Sigmoid colon (tissue), 7 donors: ENCODE data around the gene STK24. TPM values are rescaled to one million over a fixed set of nuclear protein-coding genes. Genes with fewer than 3 reads are reported as not detected.

ENCODE experiments used
- DNase-seq: peaks from one replicate; pipeline ENCODE4 v3.0.0-alpha.2; 2019
- H3K27ac ChIP-seq, 4 donors: fragments of 200-600 bp; sonication (generic); one replicate each; pipeline ENCODE4 v1.5.1; 2016 to 2019; ENCODE audit warnings: mild to moderate bottlenecking in 1 of 4
- H3K27me3 ChIP-seq, 3 donors: fragments of 200-600 bp; sonication (generic); one replicate each; pipeline ENCODE4 v1.5.1; 2019; ENCODE audit warnings: mild to moderate bottlenecking in 1 of 3
- H3K36me3 ChIP-seq, 4 donors: fragments of 200-600 bp; sonication (generic); one replicate each; pipeline ENCODE4 v1.5.1; 2016 to 2019
- H3K4me1 ChIP-seq, 4 donors: fragments of 200-600 bp; sonication (generic); one replicate each; pipeline ENCODE4 v1.5.1; 2017 to 2019
- H3K4me3 ChIP-seq, 4 donors: fragments of 200-600 bp; sonication (generic); one replicate each; pipeline ENCODE4 v1.5.1; 2017 to 2019; ENCODE audit warnings: mild to moderate bottlenecking in 2 of 4, moderate library complexity in 1 of 4
- H3K9me3 ChIP-seq, 4 donors: fragments of 200-600 bp in 3 of 4; sonication (generic) in 3 of 4; one replicate each; pipeline versions ENCODE4 v1.5.1 to v1.6.1; 2013 to 2019
- CTCF ChIP-seq, 4 experiments: fragments of 450-650 bp in 3 of 4; fragments of 200-600 bp in 1 of 4; IDR thresholded peaks; one replicate each; pipeline ENCODE4 v1.5.1; 2016 to 2019; ENCODE audit warnings: antibody characterized with exemption in 4 of 4, mild to moderate bottlenecking in 3 of 4, moderate library complexity in 2 of 4
- EP300 ChIP-seq, 4 donors: sonication (generic); formaldehyde crosslinking; IDR thresholded peaks; one replicate each; pipeline ENCODE4 v1.6.1; 2017; ENCODE audit warnings: antibody characterized with exemption in 4 of 4
- POLR2A ChIP-seq, 2 donors: fragments of 450-650 bp; IDR thresholded peaks; one replicate each; pipeline ENCODE4 v1.6.1; 2016; ENCODE audit warnings: antibody characterized with exemption in 2 of 2, mild to moderate bottlenecking in 2 of 2, moderate library complexity in 2 of 2
- POLR2AphosphoS5 ChIP-seq, 4 donors: sonication (generic); formaldehyde crosslinking; IDR thresholded peaks; one replicate each; pipeline ENCODE4 v1.6.1; 2017; ENCODE audit warnings: antibody characterized with exemption in 4 of 4
- WGBS, 2 donors: extraction: QIAGEN DNeasy Blood & Tissue Kit; methylation state at CpG; one replicate each; pipeline ENCODE4 v1.1.7; 2013; 5-methylcytosine and 5-hydroxymethylcytosine counted together
- intact Hi-C: fragments of 100-400 bp; cut with DNase I; formaldehyde crosslinking; loops from one replicate; pipeline ENCODE4 v1.15.1; 2023
- polyA plus RNA-seq, 3 donors: library from polyadenylated mRNA; stranded (reverse); fragments of 200-250 nt; gene quantifications; one replicate each; pipeline ENCODE4 v1.2.3, GENCODE V29; 2013
- total RNA-seq, 4 donors: library from RNA; depleted of rRNA; stranded (reverse); fragments of >200 nt; gene quantifications; one replicate each; pipeline ENCODE4 v1.1.0, GENCODE V29; 2016
- donor health status: healthy with polysubstance abuse.
- donor health status: Bipolar disorder and iron deficiency.
- donor health status: healthy.

The STK24 gene
- total and polyA plus RNA-seq, 7 donors = 59.7 to 200 (median 78.9) TPM

GRCh38 chr13:98541701-98542203 lies 35.2 kb downstream of the STK24 start:
- Histone ChIP-seq H3K4me1 (peaks cover 0 to 91% (median 76%) of the 10 kb centered on the region in 4 donors), H3K27me3 (no peaks in the 10 kb centered on the region), H3K4me3 (no peak overlapping the region), H3K9me3 (no peaks in the 10 kb centered on the region), H3K36me3 (no peaks in the 10 kb centered on the region), H3K27ac (peak overlapping the region in 3 of 4 donors; percentile 50 to 68 (median 54))
- no peak for TF ChIP-seq POLR2A (IDR thresholded peaks at IDR 0.05)
- no peak for TF ChIP-seq EP300 (IDR thresholded peaks at IDR 0.05)
- TF ChIP-seq CTCF (IDR thresholded peaks at IDR 0.05) = no peak
- TF ChIP-seq POLR2AphosphoS5 (IDR thresholded peaks at IDR 0.05) = no peak
- DNase-seq = no peak
- intact Hi-C loops = no loop called here
- WGBS, 2 donors = 24 to 55% methylated on average over 10 of the region's 10 CpGs

DNA sequence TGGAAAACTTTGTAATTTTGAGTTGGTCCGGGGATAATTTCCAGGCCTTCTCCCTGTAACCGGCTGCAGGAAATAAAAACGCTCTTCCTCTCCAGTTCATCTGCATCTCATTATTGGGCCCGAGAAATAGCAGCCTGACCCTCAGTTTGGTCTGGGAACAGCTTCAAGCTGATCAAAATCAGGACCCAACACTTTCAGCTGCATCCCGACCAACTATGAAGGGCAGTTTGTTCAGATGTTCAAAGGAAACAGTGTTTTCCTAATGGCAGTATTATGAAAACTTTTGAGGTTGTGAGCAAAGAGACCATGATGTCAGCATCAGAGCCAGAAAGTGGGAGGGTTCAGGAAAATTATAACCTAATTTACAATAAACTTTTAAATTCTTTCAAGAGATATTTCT lies 35.7 kb downstream of the STK24 start:
- WGBS, 2 donors = 80 to 84% methylated on average over 5 of the region's 5 CpGs
- Histone ChIP-seq H3K4me3 (no peak overlapping the region), H3K27ac (peak overlapping the region in 3 of 4 donors; percentile 54 to 68 (median 54)), H3K27me3 (no peaks in the 10 kb centered on the region), H3K9me3 (no peaks in the 10 kb centered on the region), H3K4me1 (peaks cover 0 to 94% (median 78%) of the 10 kb centered on the region in 4 donors), H3K36me3 (no peaks in the 10 kb centered on the region)
- peak; percentile 30 for DNase-seq
- no peak for TF ChIP-seq POLR2AphosphoS5 (IDR thresholded peaks at IDR 0.05)
- no peak for TF ChIP-seq EP300 (IDR thresholded peaks at IDR 0.05)
- TF ChIP-seq POLR2A (IDR thresholded peaks at IDR 0.05) = no peak
- intact Hi-C loops = no loop called here

GRCh38 chr13:98540476-98540875 lies 36.4 kb downstream of the STK24 start:
- Histone ChIP-seq H3K27me3 (no peaks in the 10 kb centered on the region), H3K4me3 (no peak overlapping the region), H3K36me3 (no peaks in the 10 kb centered on the region), H3K4me1 (peaks cover 0 to 94% (median 83%) of the 10 kb centered on the region in 4 donors), H3K9me3 (no peaks in the 10 kb centered on the region), H3K27ac (peak overlapping the region in 3 of 4 donors; percentile 54 to 68 (median 54))
- 69 to 74% methylated on average over 1 of the region's 1 CpG for WGBS, 2 donors
- intact Hi-C loops = no loop called here
- TF ChIP-seq POLR2A (IDR thresholded peaks at IDR 0.05) (no peak), POLR2AphosphoS5 (IDR thresholded peaks at IDR 0.05) (no peak), EP300 (IDR thresholded peaks at IDR 0.05) (no peak), CTCF (IDR thresholded peaks at IDR 0.05) (no peak)
- peak; percentile 65 for DNase-seq

- TF ChIP-seq POLR2AphosphoS5 (IDR thresholded peaks at IDR 0.05) (peak in 2 of 4 donors; percentile 10 to 24), EP300 (IDR thresholded peaks at IDR 0.05) (no peak), CTCF (IDR thresholded peaks at IDR 0.05) (no peak), POLR2A (IDR thresholded peaks at IDR 0.05) (no peak)
- 79% methylated on average over 7 of the region's 7 CpGs for WGBS, 2 donors
- no peak overlapping the region for H3K4me3 ChIP-seq
- DNase-seq = peak; percentile 69
- H3K36me3 ChIP-seq = no peaks in the 10 kb centered on the region
- peak overlapping the region in 3 of 4 donors; percentile 23 to 68 (median 54) for H3K27ac ChIP-seq
- intact Hi-C loops = no loop called here
- H3K4me1 ChIP-seq = peaks cover 0 to 93% (median 77%) of the 10 kb centered on the region in 4 donors
- no peaks in the 10 kb centered on the region for H3K9me3 ChIP-seq
- no peaks in the 10 kb centered on the region for H3K27me3 ChIP-seq
Observed at GRCh38 chr13:98539666-98540065, 37.2 kb downstream of the STK24 start.

DNA sequence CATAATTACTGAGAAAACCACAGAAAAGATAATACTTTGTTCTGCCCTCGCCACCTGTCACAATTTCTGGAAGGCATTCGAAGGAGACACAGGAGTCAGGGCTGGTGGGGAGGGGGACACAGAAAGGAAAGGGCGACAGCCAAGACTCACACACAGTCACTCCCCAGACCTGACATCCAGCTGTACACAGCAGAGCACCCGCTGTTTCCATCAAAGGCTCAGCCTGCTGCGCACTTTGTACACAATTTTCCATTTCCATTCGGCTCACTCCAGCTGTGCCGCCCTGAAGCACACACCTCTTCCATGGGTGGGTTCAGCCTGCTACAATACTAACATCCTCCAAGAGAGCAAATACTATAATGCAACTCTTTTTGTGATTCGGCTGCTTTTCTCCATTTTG lies 38.0 kb downstream of the STK24 start:
- WGBS, 2 donors = 90% methylated on average over 8 of the region's 8 CpGs
- Histone ChIP-seq H3K27me3 (no peaks in the 10 kb centered on the region), H3K9me3 (no peaks in the 10 kb centered on the region), H3K4me1 (peaks cover 0 to 93% (median 69%) of the 10 kb centered on the region in 4 donors), H3K4me3 (no peak overlapping the region), H3K27ac (no peak overlapping the region), H3K36me3 (no peaks in the 10 kb centered on the region)
- peak; percentile 43 for DNase-seq
- intact Hi-C loops = no loop called here
- TF ChIP-seq EP300 (IDR thresholded peaks at IDR 0.05) (no peak), POLR2AphosphoS5 (IDR thresholded peaks at IDR 0.05) (no peak), POLR2A (IDR thresholded peaks at IDR 0.05) (no peak), CTCF (IDR thresholded peaks at IDR 0.05) (no peak)
